Measurements from ENCODE around the gene DNAJC11.

DNA sequence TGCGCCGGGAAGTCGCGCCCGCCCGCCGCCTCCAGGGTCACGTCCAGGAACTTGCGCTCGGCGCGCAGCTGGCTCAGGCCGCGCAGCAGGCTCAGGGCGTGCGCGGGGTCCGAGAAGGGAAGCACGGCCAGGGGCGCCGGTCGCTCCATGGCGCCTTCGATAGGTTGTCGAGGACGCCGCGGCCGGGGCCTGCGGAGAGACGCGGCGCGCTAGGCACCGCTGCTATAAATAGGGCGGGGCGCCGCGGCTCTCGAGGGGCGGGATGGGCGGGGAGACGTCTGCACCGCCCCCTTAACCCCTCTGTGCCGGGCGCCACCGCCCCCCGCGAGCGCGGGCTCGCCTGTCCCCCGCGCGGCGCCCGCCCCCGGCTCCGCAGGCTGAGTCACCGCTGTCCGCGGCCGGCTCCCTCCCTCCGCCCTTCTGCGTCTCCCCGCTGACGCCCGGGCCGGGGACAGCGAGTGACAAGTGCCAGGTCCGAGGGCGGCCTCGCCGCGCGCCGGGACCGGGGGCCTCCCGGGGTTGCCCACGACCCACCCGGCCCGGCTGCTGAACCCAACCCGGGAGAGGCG is 98.9 kb downstream of the DNAJC11 start, which contains the start of gene KLHL21:
- TF ChIP-seq, protein P1, sequence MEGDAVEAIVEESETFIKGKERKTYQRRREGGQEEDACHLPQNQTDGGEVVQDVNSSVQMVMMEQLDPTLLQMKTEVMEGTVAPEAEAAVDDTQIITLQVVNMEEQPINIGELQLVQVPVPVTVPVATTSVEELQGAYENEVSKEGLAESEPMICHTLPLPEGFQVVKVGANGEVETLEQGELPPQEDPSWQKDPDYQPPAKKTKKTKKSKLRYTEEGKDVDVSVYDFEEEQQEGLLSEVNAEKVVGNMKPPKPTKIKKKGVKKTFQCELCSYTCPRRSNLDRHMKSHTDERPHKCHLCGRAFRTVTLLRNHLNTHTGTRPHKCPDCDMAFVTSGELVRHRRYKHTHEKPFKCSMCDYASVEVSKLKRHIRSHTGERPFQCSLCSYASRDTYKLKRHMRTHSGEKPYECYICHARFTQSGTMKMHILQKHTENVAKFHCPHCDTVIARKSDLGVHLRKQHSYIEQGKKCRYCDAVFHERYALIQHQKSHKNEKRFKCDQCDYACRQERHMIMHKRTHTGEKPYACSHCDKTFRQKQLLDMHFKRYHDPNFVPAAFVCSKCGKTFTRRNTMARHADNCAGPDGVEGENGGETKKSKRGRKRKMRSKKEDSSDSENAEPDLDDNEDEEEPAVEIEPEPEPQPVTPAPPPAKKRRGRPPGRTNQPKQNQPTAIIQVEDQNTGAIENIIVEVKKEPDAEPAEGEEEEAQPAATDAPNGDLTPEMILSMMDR (IDR thresholded peaks at IDR 0.05; ENCODE audit: low read depth, low read length) = no peak
- no peak for TF ChIP-seq EZH2phosphoT487 (IDR thresholded peaks at IDR 0.05; ENCODE audit: low read depth)
